Hematopoietic multipotent progenitor cell treated with erythropoietin and hydrocortisone succinate and interleukin-3 and kit ligand, for 17 days (in vitro differentiated cells): Measurements from ENCODE around the gene C22orf39.
A peak's percentile ranks its signal among the peaks of the same experiment; 100 is the strongest.

Experiments
- DNase-seq: peaks from one replicate; pipeline ENCODE4 v3.0.0-alpha.2; 2015; ENCODE audit warnings: low spot score

Gene C22orf39

DNA sequence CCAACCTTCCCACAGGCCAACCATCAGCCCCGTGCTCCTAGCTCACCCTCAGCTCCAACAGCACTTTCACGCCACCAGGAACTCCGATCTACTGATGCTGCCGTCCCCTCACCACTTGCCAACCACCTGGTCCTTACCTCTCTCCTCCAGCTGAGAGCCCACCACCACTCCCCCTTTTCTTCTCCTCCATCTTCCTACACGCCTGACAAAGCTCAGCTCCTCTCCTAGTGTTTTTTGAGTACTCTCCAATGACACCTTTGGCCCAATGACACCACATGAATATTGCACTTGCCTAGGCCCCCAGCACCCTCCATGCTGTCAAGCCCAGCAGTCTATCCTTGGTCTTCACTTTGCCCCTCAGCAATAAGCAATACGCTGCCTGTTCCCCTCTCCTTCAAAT lies 46.6 kb downstream of the C22orf39 start:
- DNase-seq: no peak

DNA sequence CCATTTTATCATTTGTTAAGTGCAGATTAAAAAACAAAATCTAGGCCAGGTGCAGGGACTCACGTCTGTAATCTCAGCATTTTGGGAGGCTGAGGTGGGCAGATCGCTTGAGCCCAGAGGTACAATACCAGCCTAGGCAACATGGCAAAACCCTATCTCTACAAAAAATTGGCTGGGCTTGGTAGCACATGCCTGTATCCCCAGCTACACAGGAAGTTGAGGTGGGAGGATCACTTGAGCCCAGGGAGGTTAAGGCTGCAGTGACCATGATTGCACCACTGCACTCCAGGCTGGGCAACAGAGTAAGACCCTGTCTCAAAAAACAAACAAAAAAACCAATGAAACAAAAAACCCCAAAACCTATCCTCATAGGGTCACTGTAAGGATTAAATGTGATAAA lies 48.9 kb downstream of the C22orf39 start:
- no peak for DNase-seq

DNA sequence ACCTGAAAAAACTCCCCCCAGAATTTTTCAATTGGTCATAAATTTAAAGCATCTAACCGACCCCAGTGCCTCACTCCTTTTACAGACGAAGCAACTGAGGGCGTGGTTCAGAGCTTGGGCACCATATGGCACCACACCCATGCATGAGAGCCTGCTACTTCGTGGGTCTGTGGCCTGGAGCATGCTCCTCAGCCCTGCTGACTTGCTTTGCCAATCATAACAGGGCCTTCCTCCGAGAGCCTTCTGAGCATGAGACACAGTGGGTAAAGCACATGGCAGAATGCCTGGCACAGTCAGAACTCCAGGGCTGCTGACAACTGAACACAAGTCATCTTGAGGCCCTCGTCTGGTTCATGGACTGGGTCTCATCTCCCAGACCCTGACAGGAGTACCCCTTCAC lies 49.3 kb downstream of the C22orf39 start:
- DNase-seq: peak; percentile 89

DNA sequence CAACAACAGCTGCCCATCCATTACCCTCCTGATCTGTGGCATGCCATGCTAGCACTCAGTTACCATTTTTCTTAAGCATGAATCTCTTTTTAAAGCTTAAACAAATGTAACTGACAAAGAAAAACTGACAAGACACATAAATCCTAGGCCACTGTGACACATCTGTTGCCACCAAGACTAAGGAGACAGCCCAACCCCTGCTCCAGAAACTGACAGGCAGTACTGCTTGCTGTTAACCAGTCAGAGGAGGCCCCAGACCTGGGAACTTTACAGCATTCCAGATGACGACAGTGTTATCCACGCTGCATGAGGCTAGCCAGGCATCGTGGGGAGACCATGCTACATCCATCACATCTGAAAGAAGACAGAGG lies 49.8 kb downstream of the C22orf39 start:
- DNase-seq: peak; percentile 64

DNA sequence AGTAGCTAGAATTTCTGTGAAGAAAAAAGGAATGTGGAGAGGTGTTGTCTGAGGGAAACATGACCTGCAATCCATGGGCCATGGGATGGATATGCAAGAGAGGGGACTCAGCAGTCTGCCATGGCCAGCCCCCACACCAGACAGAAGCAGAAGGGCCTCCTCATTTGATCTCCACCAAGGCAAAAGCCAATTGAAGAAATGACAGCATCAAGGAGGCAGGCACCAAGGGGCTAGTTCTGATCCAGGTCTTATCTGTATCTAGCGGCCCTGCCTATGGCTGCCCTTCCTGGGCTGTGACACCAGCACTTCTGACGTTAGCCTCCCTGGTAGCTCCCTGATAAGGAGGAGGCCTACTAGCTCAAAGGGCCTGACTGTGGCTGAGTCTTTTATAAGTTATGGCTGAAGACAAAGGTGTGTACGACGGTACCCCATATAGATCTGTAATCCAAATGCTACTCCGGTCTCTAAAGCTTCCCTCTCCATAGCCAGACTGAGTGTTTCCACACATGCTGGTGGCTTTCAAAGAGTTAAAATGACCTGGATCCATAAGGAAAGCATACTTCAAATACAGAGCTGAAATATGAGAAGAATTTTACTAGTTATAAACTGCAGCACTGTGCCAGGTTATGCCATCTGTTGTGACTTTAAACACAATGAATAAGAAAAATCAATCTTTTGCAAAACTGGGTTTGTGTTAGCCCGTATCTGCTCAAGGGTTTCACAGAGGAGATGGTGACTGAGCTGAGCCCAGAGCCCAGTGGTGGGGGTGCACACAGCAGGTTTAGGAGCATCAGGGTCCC lies 50.4 kb downstream of the C22orf39 start:
- DNase-seq: peak; percentile 93

DNA sequence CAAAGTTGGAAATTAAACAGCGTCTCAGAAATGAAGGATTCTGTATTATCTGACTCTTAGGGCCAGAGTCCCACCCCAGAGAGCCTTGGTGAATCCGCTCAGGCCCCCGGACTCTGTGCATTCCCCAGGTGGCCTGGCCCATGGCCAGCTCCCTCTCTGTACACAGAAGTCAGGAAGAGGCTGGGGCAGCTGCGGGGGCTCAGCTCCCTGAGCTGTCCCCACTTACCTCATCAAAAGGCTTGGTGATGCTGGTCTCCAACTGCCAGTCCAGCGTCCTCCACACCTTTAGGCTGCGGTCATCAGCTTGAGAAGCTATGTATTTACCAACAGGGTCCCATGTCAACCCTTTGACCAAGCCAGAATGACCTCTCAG lies 51.0 kb downstream of the C22orf39 start:
- no peak for DNase-seq

DNA sequence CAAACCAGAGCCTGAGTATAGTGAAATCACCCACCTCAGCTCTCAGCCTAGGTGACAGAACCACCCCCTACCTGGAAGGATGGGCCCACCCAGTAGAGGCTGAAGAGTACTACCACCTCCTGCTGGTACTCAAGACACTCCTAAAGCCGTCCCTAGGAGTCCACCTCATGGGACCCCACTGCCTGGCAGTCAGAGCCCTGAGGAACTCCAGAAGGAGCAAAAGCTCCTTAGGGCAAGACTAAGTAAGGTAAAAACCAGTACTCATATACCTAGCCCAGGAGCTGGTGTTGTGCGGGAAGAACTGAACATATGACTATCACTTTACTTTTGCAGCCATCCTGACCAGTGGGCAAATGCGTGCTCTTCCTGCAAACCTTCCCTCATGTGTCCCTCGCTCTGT lies 52.2 kb downstream of the C22orf39 start:
- DNase-seq: no peak

DNA sequence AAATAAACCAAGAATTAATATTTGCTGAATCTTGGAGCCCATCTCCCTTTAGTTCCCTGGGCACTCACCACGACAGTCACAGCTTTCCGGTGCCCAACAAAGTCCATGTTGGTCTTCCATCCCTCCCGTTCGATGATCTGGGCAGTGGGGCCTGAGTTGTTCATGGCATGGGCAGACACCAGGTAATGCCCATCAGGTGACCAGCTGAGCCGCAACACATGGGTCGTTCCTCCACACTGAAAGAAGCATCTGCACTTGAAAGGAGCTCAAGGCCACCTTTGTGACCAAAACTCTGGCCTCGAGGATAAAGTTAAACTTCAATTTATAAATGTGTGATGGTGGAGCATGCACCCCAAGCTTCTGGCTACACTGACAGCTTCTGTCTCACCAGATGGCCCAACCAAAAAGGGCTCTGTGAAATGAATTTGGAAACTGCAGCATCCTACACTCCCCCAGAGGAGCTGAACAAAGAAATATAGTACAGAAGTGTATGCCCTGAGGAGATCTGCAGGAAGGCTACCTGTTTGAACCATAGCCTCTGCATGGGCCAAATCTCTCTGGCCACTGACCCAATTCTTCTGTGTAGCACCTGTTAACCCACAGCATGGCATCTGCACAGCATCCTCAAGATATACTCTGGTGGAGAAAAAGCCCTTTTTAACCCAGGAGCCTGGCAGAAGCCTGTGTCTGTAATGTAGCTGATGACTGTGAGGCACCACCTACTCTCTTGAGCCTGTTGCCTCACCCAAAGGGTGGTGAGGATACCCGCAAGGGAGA lies 53.0 kb downstream of the C22orf39 start:
- no peak for DNase-seq

DNA sequence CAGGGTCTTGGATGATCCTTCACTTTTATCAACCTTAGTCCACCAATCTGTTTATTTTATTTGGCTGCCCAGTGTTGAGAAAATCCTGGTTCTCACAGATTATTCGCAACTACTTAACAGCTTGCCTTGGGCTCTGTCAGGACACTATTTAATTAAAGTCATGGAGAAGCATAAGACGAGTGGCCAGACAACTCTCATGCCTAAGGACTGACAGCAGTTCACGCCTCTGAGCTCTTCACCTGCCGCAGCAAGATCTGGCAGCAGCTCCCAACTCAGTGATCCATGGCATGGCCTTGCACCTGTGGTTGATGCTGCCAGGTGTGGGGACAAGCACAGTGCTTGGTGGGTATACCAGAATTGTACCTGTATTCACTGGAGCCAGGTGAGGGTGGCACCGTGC lies 53.8 kb downstream of the C22orf39 start:
- no peak for DNase-seq
